Stimulated activated CD4-positive, alpha-beta T cell treated with anti-CD3 and anti-CD28 coated beads, TNF-alpha, amount 100 ng/mL, for 48 hours (primary cell): ENCODE data around the gene ALS2.

Experiments
- DNase-seq, 3 donors: peaks; one replicate each; pipeline ENCODE4 v3.0.0-alpha.2; 2020; ENCODE audit warnings: low read depth in 3 of 3

The ALS2 gene

DNA sequence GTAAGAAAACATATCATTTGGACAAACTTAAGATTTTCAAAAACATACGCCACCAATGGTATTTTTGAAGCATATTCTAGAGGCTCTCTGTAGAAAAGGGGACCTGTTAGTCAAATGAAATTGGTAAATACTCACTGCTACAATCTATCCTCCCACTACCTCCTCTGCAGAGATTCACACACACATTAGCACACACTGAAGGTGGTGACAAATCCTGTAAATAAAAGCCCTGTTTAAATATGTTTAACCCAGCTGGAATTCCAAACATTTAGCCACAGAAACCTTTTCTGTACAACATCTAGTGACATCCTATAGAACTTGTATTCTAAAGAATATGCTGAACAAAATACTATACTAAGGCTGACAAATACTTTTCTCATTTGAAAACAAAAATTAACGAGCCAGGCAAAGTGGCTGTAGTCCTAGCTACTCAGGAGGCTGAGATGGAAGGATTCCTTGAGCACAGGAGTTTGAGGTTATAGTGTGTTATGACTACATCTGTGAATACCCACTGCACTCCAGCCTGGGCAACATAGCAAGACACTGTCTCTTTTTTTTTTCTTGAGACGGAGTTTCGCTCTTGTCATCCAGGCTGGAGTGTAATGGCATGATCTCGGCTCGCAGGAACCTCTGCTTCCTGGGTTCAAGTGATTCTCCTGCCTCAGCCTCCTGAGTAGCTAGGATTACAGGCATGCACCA lies 25.9 kb downstream of the ALS2 start:
- no peak for DNase-seq

DNA sequence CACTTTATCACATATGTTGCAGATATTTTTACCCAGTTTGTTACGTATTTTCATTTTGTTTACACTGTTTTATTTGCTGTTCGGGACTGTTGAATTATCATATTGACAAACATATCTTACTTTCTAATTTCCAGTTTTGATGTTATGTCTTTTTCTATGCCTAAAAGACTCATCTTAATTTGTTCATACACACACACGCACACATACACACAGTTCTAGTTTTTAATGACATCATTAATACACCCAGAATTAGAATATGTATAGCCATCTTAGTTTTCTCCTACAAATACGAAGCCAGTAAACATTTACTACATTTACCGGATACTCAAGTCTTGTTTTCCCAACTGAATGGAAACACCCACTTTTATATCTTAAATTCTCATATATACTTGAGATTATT lies 29.2 kb downstream of the ALS2 start:
- DNase-seq = no peak

DNA sequence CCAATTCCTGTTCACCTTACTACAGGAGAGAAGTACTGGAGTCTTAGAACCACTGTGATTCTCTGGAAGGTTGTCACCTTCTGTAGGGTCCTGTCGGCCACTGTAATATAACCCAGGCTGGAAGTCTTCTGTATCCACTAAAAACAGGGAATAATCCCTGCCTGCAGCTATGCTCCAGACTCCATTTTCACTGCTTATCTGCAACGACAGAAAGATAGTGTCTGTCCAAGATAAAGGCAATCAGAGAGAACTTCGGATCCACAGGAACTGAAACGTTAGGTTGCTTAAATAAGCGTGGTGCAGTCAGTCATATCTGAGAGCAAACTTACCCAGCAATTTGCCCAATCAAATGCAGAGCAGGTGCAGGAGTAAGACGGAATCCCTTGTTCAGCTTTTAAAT lies 34.2 kb downstream of the ALS2 start:
- DNase-seq = no peak

DNA sequence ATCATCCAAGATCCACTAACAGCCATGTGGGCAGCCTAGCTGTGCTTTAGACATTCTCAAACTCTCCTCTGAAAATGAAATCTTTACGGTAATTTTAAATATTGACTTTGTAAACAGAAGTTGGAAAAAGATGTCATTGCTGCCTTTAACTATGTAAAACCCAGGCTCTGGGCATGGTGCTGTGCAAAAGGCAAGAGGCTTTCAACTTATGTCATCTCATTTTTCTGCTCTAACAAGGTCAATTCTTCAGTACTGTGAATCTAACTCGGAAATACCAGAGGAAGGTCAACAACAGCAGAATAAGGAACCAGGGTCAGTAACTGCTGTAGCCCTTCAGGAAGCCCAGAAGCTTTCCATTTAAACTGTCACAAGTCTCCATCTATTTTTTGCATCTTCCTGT lies 45.2 kb downstream of the ALS2 start:
- DNase-seq = no peak

DNA sequence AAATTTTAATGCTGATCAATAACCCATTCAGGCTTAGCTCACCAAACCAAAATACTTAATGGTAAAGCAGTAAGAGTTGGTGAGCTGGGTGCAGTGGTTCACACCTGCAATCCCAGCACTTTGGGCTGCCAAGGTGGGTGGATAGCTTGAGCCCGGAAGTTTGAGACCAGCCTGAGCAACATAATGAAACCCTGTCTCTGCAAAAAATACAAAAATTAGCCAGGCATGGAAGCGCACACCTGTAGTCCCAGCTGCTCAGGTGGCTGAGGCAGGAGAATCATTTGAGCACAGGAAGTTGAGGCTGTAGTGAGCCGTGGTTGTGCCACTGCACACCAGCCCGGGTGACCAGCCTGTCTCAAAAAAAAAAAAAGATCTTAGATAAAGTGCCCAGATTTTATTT lies 46.6 kb downstream of the ALS2 start:
- DNase-seq = no peak

DNA sequence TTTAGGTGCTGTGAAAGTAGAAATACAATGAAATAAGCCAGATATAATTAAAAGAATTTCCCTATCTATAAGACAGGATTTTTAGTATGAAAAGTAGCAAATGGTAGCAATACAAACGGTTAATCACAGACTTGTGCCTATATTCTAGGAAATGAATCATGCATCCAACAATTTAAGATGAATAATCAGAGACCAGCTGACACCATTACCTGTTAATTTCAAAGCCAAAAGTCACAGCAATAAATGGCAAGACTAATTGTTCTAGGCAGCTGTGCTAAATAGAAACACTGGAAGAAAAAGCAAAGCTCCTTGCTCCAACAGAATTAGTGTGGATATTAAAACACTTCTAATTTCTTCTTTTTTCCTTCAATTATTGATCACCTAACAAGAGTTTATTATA lies 47.2 kb downstream of the ALS2 start:
- no peak for DNase-seq

DNA sequence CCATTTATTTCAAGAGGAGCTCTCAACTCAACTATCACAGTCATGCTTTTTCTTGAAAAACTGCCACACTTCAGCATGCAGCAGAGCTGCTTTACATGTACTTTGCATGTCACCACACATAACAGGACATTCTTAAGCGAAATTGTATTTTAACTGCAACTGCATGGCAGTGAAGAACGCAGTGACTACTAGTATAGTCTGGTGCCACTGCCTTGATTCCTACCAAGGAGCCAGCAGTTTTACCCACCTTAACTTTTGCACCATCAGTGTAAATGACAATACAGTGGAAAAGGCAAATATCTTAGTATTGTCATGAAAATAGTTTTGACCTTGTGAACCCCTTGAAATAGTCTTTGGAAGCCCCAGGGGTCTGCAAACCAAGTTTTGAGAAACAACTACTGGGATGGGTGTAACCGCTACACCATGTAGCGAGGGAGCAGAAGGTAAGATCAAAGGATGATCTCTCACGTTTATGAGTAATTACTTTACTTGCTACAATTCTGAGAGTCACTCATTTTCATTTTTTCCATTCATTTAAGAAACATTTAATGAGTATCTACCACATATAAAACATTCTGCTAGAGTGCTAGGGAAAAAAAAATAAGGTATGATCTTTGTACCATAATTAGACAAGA lies 50.0 kb downstream of the ALS2 start:
- DNase-seq = no peak

DNA sequence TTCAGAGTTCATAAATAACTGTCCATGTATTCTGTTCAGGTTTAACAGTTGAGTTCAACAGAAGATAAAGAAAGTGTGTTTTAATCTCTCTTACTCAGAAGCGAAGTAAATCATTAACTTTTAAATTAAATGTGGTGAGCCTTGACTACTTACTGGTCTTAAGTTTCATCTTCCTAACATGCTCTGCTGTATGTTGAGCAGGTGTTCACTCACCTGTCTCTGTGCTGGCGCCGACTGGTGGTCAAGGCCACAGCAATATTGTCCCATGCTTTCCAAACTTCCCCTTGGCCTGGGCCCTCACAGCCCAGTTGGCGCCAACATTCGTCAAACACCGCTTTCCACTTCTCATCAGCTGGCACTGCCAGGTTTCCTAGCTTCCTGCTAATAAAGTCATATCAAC lies 65.3 kb downstream of the ALS2 start:
- DNase-seq = no peak

DNA sequence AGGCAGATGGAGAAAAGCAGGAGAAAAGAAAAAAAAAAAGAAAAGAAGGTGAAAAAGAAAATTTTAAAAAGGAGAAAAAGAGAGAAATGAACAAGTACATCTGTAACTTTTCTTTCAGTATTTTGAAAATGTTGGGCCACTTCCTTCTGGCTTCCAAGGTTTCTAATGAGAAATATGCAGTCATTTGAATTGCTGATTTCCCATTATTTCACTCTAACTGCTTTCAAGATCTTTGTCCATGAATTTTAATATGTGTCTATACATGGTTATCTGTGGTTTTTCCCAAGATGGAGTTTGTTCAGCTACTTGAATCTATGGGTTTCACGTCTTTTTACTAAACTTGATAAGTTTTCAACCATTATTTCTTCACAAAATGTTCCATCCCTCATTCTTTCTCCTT lies 68.0 kb downstream of the ALS2 start:
- no peak for DNase-seq

DNA sequence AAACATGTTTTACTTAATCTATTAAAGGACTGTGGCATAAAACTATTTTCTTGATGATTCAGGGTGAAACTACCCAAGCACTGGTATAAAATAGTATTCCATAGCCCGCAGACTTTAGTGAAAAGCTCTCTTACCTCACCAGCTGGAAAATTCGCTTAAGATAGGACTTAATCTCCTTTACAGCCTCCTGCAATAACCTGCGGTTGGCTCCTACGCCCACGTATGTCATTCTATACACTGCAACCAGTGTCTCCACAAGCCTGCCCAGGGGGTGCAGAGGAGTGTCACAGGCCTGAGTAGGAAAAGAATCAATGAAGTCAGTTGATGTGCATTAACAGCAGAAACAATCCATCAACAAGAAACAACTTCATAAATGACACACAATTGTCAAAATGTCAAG lies 71.0 kb downstream of the ALS2 start:
- no peak for DNase-seq

DNA sequence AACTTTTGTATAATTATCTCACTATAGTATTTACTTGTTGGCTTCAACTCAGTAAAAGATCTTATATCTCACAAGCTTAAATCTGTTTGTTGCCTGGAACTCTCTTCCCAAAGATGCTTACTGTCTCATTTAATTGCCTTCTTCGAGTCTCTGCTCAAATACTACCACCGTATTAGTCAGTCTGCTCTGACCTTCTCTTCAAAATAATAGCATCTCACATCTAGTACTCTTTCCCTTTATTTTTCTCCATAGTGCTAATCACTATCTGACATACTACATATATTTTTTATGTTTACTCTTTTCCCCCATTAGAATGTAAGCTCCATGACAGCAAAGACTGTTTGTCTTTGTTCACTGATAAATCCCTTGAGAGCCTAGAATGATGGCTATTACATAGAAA lies 71.7 kb downstream of the ALS2 start:
- DNase-seq = no peak

DNA sequence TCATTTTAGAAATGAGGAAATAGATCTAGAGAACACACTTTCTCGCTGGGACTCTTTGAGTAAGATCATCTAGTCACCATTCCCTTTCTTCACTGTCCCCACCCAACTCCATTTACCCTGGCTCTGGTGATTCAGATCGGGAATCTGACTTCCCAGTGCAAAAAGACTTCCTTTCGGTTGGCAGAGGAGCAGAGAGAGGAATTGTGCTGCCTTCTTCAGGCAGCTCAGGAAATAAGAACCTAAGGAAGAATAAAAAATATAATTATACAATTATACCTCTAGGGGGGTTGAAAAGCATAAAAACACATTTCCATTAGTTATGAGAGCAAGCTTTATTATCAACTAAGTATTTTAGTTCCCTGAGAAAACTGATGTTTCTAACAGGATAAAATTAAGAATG lies 73.0 kb downstream of the ALS2 start:
- DNase-seq = no peak

DNA sequence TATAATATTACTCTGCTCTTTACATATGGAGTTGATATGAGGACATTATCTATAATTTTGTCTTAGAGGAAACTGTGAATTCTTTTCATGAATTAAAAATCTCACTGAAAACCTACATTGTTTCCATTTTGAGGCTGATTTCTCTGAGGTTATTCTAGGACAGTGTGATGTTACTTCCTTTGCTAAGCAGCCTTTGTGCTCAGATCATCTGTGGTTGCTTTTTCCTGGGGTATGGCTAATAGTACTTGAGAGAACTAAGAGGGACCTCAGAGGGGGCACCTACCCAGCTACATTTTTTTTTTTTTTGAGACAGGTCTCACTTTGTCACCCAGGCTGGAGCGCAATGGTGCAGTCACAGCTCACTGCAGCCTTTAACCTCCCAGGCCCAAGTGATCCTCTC lies 73.6 kb downstream of the ALS2 start:
- DNase-seq = no peak

DNA sequence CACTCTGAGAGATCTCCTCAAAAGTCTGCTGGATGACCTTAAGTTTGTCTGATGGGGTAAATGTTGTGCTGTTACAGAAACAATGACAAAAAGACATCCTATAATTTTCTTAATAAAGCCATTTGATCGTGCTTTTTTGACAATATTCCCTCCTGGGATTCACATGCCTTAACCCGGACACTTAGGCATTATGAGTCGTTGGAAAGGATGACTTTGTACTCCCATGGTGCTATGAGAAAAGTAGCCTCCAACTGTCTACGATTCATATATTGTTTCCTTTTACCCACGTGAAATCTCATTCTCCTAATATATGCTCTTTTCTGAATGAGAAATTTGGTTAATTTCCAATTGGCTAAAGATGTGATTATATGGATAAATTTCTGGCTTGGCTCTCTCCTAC lies 76.2 kb downstream of the ALS2 start:
- no peak for DNase-seq

DNA sequence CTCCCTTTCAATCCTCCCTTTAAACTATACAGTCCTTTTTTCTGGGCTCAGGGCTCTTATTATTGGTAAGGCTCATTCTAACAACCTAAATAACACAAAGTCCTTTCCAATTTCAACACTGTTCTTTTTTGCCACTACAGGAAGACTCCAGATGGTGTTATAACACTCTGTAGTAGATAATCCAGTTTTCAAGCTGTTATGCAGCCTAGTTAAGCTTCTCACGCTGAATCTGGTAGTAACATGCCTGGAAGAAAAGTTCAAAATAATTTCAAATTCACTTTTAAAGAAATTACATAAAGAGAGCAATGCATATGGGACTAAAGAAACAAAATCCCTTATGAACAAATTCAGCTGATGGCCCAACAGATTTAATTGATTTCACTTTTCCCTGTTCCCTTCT lies 79.1 kb downstream of the ALS2 start:
- no peak for DNase-seq

DNA sequence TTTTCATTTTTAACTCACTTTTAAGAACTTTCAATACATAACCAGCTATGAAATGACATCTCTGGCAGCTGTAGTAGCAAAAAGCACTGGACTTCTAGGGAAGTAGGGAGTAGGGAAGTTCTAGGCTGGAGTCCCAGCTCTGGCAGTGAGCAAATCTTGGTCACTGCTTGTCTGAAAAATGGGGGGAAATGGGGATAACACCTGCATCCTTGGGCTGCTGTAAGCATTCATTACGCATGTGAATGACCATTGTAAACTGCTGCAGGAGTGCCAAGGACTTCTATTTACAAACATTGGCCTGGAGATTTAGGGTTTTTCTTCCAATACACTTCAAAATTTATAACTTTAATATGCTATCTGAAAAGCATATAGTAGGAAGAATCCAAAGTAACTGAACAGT lies 81.3 kb downstream of the ALS2 start:
- DNase-seq = no peak

DNA sequence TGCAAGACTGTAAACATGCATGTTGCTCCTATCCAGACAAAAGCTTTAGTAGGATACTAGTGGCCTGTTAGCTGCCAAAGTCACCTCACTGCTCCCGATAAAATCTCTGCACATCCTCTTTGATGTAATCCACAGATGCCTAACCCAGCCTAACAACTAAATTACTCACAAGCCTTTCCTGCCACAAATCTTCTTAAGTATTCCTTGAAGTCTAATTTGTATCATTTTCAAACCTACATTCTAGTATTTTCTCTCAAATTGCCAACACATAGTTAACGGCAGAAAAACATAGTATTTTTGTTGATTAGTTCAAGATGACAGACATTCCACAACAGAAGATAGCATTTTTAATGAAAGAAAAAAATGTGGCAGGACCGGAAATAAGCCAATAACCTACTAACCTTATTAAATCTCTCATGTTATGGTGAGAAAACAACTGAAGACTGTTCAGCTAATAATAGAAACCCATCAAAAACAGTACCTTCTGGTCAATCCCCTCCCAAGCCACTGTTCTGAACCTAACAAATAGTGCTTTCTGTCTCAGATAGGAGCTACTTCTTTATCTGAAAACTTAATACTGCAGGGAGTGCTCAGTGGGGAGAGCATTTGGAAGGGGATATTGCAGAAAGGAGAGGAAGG lies 82.0 kb downstream of the ALS2 start, which contains the start of gene MPP4:
Gene MPP4 (minus strand): TSS at position 57 of the 639 bp plus-strand sequence. CDS start 4,690 bp downstream, outside the sequence.
- no peak for DNase-seq

DNA sequence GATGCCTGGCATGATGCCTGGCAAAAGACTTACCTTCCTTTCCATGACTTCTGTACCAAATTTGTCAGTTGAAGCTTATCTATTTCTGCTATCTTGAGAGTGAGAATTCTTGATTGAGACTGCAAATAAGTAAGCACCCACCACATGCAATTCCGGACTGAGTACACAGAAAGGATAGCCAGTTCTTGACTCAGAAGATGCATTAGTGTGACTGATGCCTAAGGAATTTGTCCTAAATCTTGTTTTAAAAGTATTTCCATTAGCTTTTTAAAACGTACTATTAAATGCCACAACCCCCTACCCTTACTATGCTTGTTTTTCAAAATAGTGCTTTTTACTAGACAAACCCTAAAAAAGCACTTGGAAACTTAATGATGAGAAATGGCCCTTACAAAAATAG lies 82.8 kb downstream of the ALS2 start:
- no peak for DNase-seq

DNA sequence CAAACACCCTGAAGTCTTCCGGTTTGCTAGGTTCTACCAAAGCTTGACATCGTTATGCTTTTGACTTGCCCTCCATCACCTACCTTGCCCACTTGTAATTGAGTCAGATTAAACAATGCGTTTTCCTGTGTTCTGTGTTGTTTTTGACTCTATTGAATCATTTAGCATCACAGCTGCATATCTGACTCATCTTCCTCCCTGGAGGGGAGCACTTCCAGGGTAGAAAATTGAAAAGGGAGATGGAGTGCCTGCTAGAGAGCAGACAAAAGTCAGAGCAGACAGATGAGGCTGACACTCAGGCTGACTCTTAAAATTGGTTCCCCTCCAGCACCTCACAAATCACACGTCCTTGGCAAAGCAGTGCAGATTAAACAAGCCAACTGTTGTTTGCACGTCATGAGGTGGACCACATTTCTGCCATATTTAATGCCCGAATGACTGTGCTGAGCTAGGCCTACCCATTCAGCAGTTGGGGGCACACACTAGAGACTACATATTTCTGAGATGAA lies 84.5 kb downstream of the ALS2 start:
- no peak for DNase-seq

DNA sequence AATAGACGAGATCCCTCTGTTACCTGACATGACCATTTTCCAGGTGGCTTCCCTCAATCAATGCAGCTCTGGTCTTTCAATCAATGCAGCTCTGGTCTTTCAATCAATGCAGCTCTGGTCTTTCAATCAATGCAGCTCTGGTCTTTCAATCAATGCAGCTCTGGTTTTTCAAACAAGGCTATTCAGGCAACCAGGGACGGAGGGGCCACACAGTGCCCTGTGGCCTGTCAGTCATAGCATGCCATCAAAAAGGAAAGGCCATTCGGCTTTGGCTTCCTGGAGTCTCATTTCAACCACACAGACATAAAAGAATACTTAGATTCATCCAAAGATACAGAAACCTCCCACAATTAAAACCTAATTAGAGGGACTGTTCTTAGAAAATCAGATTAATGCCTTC lies 95.6 kb downstream of the ALS2 start:
- no peak for DNase-seq

DNA sequence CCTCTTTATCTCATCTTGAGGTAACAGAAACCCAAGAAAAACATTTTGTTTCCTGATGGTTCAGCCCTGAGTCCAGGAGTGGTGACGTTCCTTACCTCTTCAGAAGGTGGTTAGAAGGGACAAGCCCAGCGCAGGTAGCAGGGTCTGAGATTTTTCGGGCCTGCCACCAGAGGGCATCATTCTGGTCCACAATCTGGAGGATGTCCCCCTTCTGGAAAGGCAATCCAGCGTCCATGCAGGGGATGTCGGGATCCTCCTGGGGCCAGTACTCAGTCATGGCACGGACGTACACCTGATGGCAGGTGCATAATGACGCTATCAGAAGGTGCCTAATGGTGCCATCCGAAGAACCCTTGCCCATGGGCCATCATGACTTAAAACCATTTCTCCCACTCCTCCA lies 100.0 kb downstream of the ALS2 start:
- DNase-seq = peak in 1 of 3 donors; percentile 6

DNA sequence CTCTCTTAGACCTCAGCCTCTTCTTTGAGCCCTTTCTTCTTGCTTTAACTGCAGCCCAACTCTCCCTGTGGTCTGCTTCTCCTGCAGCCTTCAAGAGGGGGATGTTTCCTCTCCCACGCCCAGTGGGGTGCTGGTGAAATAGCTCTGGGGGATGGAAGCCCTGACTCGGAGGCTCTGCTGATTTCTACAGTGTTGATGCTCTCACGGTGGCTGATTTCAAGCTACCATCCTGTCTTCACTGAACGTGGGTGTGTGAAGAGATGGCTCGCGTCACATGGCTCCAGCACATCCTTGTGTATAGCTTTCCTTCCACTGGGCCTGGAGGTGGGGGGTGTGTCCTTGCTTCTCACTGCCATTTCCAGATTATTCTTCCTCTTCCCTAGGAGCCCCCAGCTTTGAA lies 102.3 kb downstream of the ALS2 start:
- no peak for DNase-seq

DNA sequence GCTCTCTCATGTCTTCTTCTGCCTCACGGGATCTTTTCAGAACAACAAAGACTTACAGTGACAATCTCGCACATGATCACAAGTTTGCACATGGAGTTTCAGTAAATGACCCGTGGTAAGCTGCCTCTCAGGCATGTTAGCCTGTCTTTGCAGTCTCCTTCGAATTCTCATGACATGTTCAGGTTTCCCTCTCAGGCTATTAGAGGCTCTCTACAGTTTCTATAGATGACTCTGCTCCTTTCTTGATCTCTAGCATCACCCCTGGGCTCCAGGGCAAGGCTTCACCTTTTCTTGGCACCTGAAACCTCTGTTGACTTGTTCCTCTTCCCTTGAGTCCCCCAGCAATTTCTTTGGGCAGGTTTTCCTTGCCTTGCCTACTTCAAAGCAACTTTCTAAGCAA lies 105.3 kb downstream of the ALS2 start:
- no peak for DNase-seq
